IPS-18a (cell line): Measurements from ENCODE around the gene HOXA11.

Experiments
- H3K27ac ChIP-seq: one replicate; pipeline ENCODE4 v1.5.1; 2013; ENCODE audit warnings: low read length
- H3K27me3 ChIP-seq: one replicate; pipeline ENCODE4 v1.6.1; 2013; ENCODE audit warnings: mild to moderate bottlenecking, low read length; ENCODE audit not compliant: control insufficient read depth, insufficient read depth
- H3K36me3 ChIP-seq: one replicate; pipeline ENCODE4 v1.6.1; 2013; ENCODE audit warnings: low read depth, low read length; ENCODE audit not compliant: control insufficient read depth
- H3K4me1 ChIP-seq: one replicate; pipeline ENCODE4 v1.6.1; 2013; ENCODE audit warnings: low read depth, low read length; ENCODE audit not compliant: control insufficient read depth
- H3K4me3 ChIP-seq: one replicate; pipeline ENCODE4 v1.5.1; 2013; ENCODE audit warnings: low read length
- H3K9ac ChIP-seq: one replicate; pipeline ENCODE4 v1.6.1; 2013; ENCODE audit warnings: mild to moderate bottlenecking, low read length, moderate library complexity
- H3K9me3 ChIP-seq: one replicate; pipeline ENCODE4 v1.6.1; 2013; ENCODE audit warnings: low read depth, low read length; ENCODE audit not compliant: control insufficient read depth

HOXA11 gene

GRCh38 chr7:27142580-27143022 is 42.4 kb downstream of the HOXA11 start:
- H3K9ac ChIP-seq, result no peak overlapping the region
- peaks cover 3% of the 10 kb centered on the region for H3K9me3 ChIP-seq
- no peak overlapping the region for H3K27ac ChIP-seq
- peaks cover 3% of the 10 kb centered on the region for H3K4me1 ChIP-seq
- H3K27me3 ChIP-seq, result peaks cover 100% of the 10 kb centered on the region
- peak overlapping the region; percentile 71 for H3K4me3 ChIP-seq
- no peaks in the 10 kb centered on the region for H3K36me3 ChIP-seq

- no peak overlapping the region for H3K9ac ChIP-seq
- H3K27me3 ChIP-seq, result peaks cover 100% of the 10 kb centered on the region
- peaks cover 3% of the 10 kb centered on the region for H3K9me3 ChIP-seq
- peak overlapping the region; percentile 71 for H3K4me3 ChIP-seq
- peaks cover 3% of the 10 kb centered on the region for H3K4me1 ChIP-seq
- no peaks in the 10 kb centered on the region for H3K36me3 ChIP-seq
- no peak overlapping the region for H3K27ac ChIP-seq
Measured at GRCh38 chr7:27141923-27142579, 43.0 kb downstream of the HOXA11 start.

- peaks cover 100% of the 10 kb centered on the region for H3K27me3 ChIP-seq
- peaks cover 3% of the 10 kb centered on the region for H3K9me3 ChIP-seq
- no peak overlapping the region for H3K27ac ChIP-seq
- H3K9ac ChIP-seq, result no peak overlapping the region
- H3K36me3 ChIP-seq, result no peaks in the 10 kb centered on the region
- no peak overlapping the region for H3K4me3 ChIP-seq
- H3K4me1 ChIP-seq, result peaks cover 3% of the 10 kb centered on the region
Measured at GRCh38 chr7:27141137-27141922, 43.7 kb downstream of the HOXA11 start.

GRCh38 chr7:27140126-27140857 is 44.7 kb downstream of the HOXA11 start:
- H3K36me3 ChIP-seq, result no peaks in the 10 kb centered on the region
- H3K9me3 ChIP-seq, result peaks cover 3% of the 10 kb centered on the region
- peaks cover 100% of the 10 kb centered on the region for H3K27me3 ChIP-seq
- peaks cover 3% of the 10 kb centered on the region for H3K4me1 ChIP-seq
- H3K4me3 ChIP-seq, result no peak overlapping the region
- no peak overlapping the region for H3K9ac ChIP-seq
- no peak overlapping the region for H3K27ac ChIP-seq

GRCh38 chr7:27139334-27140125 is 45.5 kb downstream of the HOXA11 start:
- Histone ChIP-seq H3K9me3 (peaks cover 3% of the 10 kb centered on the region), H3K27me3 (peaks cover 100% of the 10 kb centered on the region), H3K4me3 (no peak overlapping the region), H3K27ac (no peak overlapping the region), H3K9ac (no peak overlapping the region), H3K4me1 (peaks cover 3% of the 10 kb centered on the region), H3K36me3 (no peaks in the 10 kb centered on the region)

GRCh38 chr7:27138985-27139333 is 46.1 kb downstream of the HOXA11 start:
- no peak overlapping the region for H3K27ac ChIP-seq
- no peaks in the 10 kb centered on the region for H3K36me3 ChIP-seq

GRCh38 chr7:27138472-27138871 is 46.6 kb downstream of the HOXA11 start:
- Histone ChIP-seq H3K36me3 (no peaks in the 10 kb centered on the region), H3K27me3 (peaks cover 100% of the 10 kb centered on the region), H3K9ac (no peak overlapping the region), H3K4me3 (no peak overlapping the region), H3K27ac (no peak overlapping the region), H3K9me3 (peaks cover 3% of the 10 kb centered on the region), H3K4me1 (peaks cover 3% of the 10 kb centered on the region)

More at GRCh38 chr7:27138985-27139333, 46.1 kb downstream of the HOXA11 start:
- Histone ChIP-seq H3K27me3 (peaks cover 100% of the 10 kb centered on the region), H3K4me1 (peaks cover 3% of the 10 kb centered on the region), H3K9ac (no peak overlapping the region), H3K4me3 (no peak overlapping the region), H3K9me3 (peaks cover 3% of the 10 kb centered on the region)

GRCh38 chr7:27137640-27138315 is 47.3 kb downstream of the HOXA11 start:
- H3K36me3 ChIP-seq, result no peaks in the 10 kb centered on the region

GRCh38 chr7:27134392-27134791 is 50.6 kb downstream of the HOXA11 start:
- Histone ChIP-seq H3K4me3 (no peak overlapping the region), H3K27ac (no peak overlapping the region), H3K36me3 (no peaks in the 10 kb centered on the region), H3K9me3 (no peaks in the 10 kb centered on the region), H3K27me3 (peaks cover 100% of the 10 kb centered on the region), H3K9ac (no peak overlapping the region), H3K4me1 (peaks cover 5% of the 10 kb centered on the region)

More at GRCh38 chr7:27137640-27138315, 47.3 kb downstream of the HOXA11 start:
- H3K4me3 ChIP-seq, result no peak overlapping the region
- H3K27me3 ChIP-seq, result peaks cover 100% of the 10 kb centered on the region
- H3K9me3 ChIP-seq, result peaks cover 3% of the 10 kb centered on the region
- no peak overlapping the region for H3K27ac ChIP-seq
- no peak overlapping the region for H3K9ac ChIP-seq
- H3K4me1 ChIP-seq, result peaks cover 3% of the 10 kb centered on the region

- Histone ChIP-seq H3K9ac (no peak overlapping the region), H3K27me3 (peaks cover 100% of the 10 kb centered on the region), H3K4me1 (peaks cover 5% of the 10 kb centered on the region), H3K9me3 (no peaks in the 10 kb centered on the region), H3K36me3 (no peaks in the 10 kb centered on the region), H3K27ac (no peak overlapping the region), H3K4me3 (no peak overlapping the region)
Measured at GRCh38 chr7:27133409-27134231, 51.4 kb downstream of the HOXA11 start.
